Natural killer cell (primary cell): ENCODE data around the gene SNRPD3. TPM values are rescaled to one million over a fixed set of nuclear protein-coding genes. Genes with fewer than 3 reads are reported as not detected.
A peak's percentile ranks its signal among the peaks of the same experiment; 100 is the strongest.

Experiments
- ATAC-seq, 3 donors: fragments of 150-1000 bp in 2 of 3; fragments of 200-7000 bp in 1 of 3; cut with Tn5 transposase; 1 replicate in 1 of 3; 2 replicates in 2 of 3; pipeline ENCODE4 v1.10.0; 2021; ENCODE audit warnings: mild to moderate bottlenecking in 2 of 3, moderate library complexity in 2 of 3
- DNase-seq, 2 donors: peaks; one replicate each; pipeline versions ENCODE4 v3.0.0 to v3.0.0-alpha.2; 2013 to 2021; ENCODE audit warnings: mixed read lengths in 1 of 2
- H3K27ac ChIP-seq: one replicate; pipeline ENCODE4 v1.5.1; 2013; ENCODE audit warnings: mild to moderate bottlenecking, low read length
- H3K27me3 ChIP-seq: one replicate; pipeline ENCODE4 v1.6.1; 2013; ENCODE audit warnings: low read length; ENCODE audit not compliant: control insufficient read depth, insufficient read depth
- H3K36me3 ChIP-seq: one replicate; pipeline ENCODE4 v1.6.1; 2013; ENCODE audit warnings: low read length; ENCODE audit not compliant: control insufficient read depth, insufficient read depth
- H3K4me1 ChIP-seq: one replicate; pipeline ENCODE4 v1.6.1; 2013; ENCODE audit warnings: low read length; ENCODE audit not compliant: control insufficient read depth, insufficient read depth
- H3K4me3 ChIP-seq: one replicate; pipeline ENCODE4 v1.5.1; 2013; ENCODE audit warnings: low read length
- H3K9me3 ChIP-seq: one replicate; pipeline ENCODE4 v1.6.1; 2013; ENCODE audit warnings: low read length; ENCODE audit not compliant: control insufficient read depth, insufficient read depth
- H3K27ac Mint-ChIP-seq, 2 donors: one replicate each; pipeline ENCODE4 v1.8.0; 2022; ENCODE audit warnings: mild to moderate bottlenecking in 2 of 2, mixed read lengths in 2 of 2, moderate library complexity in 1 of 2
- H3K27me3 Mint-ChIP-seq, 2 donors: one replicate each; pipeline ENCODE4 v1.8.0; 2022; ENCODE audit warnings: low read depth in 2 of 2, mixed read lengths in 2 of 2
- H3K36me3 Mint-ChIP-seq: one replicate; pipeline ENCODE4 v1.8.0; 2022; ENCODE audit warnings: mixed read lengths
- H3K4me1 Mint-ChIP-seq, 2 donors: one replicate each; pipeline ENCODE4 v1.8.0; 2022; ENCODE audit warnings: mixed read lengths in 2 of 2
- H3K4me3 Mint-ChIP-seq: one replicate; pipeline ENCODE4 v1.8.0; 2022; ENCODE audit warnings: mild to moderate bottlenecking, moderate library complexity, mixed read lengths
- H3K9me3 Mint-ChIP-seq, 2 donors: one replicate each; pipeline ENCODE4 v1.8.0; 2022; ENCODE audit warnings: mixed read lengths in 2 of 2
- WGBS: methylation state at CpG from one replicate; pipeline ENCODE4 v1.1.7; 2013; ENCODE audit warnings: missing lambda C conversion rate; ENCODE audit not compliant: insufficient coverage; 5-methylcytosine and 5-hydroxymethylcytosine counted together
- intact Hi-C: fragments of 100-400 bp; cut with micrococcal nuclease; formaldehyde crosslinking; loops from one replicate; pipeline ENCODE4 v1.14.2; 2022
- total RNA-seq, 4 donors: library from RNA; stranded (reverse); fragments of 120-200 nt in 1 of 4; gene quantifications; one replicate each; pipeline versions ENCODE4 v1.2.3 to v1.2.4, GENCODE V29; 2013 to 2022
- TF ChIP-seq, protein P1 (sequence below): fragments of 200-600 bp; IDR thresholded peaks from one replicate; pipeline ENCODE4 v1.8.0; 2022; ENCODE audit warnings: antibody characterized with exemption

The SNRPD3 gene
- total RNA-seq, 3 donors from 2014 or later (not counting 1 experiment from before 2014, with no cell fraction given), result 40.9 to 44.6 (median 44.0) TPM

DNA sequence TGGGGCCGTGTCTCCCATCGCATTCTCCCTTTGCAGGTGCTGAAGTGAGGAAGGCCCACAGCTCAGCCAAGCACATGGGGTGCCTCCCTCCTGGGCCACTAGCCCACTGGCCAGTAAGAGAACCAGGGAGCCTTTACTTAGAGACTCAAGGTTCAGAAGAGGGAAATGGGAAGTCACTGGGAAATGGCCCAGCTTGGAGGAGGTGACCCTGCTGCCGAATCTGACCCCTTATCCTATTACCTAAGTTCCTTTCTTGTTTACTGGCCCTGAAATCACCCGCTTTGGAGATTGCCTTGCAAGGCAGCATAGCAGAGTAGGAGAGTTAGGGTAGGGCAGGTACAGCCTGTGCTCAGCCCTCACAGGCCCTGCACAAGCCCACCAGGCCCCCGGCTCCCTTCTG, 36.3 kb upstream of the SNRPD3 start:
- no peak overlapping the region for H3K4me3 ChIP-seq
- peaks cover 5 to 16% of the 10 kb centered on the region in 2 donors for H3K4me1 Mint-ChIP-seq
- no peak overlapping the region for H3K27ac ChIP-seq
- TF ChIP-seq, protein P1, sequence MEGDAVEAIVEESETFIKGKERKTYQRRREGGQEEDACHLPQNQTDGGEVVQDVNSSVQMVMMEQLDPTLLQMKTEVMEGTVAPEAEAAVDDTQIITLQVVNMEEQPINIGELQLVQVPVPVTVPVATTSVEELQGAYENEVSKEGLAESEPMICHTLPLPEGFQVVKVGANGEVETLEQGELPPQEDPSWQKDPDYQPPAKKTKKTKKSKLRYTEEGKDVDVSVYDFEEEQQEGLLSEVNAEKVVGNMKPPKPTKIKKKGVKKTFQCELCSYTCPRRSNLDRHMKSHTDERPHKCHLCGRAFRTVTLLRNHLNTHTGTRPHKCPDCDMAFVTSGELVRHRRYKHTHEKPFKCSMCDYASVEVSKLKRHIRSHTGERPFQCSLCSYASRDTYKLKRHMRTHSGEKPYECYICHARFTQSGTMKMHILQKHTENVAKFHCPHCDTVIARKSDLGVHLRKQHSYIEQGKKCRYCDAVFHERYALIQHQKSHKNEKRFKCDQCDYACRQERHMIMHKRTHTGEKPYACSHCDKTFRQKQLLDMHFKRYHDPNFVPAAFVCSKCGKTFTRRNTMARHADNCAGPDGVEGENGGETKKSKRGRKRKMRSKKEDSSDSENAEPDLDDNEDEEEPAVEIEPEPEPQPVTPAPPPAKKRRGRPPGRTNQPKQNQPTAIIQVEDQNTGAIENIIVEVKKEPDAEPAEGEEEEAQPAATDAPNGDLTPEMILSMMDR, result no peak
- ATAC-seq, result no peak
- H3K9me3 ChIP-seq, result no peaks in the 10 kb centered on the region
- no peak overlapping the region for H3K27ac Mint-ChIP-seq
- H3K4me3 Mint-ChIP-seq, result no peak overlapping the region
- peaks cover 10% of the 10 kb centered on the region for H3K4me1 ChIP-seq
- H3K27me3 ChIP-seq, result no peaks in the 10 kb centered on the region
- no peaks in the 10 kb centered on the region for H3K36me3 ChIP-seq
- no peaks in the 10 kb centered on the region for H3K9me3 Mint-ChIP-seq
- DNase-seq, result no peak
- H3K36me3 Mint-ChIP-seq, result no peaks in the 10 kb centered on the region
- WGBS, result 91% methylated on average over 4 of the region's 5 CpGs
- H3K27me3 Mint-ChIP-seq, result no peaks in the 10 kb centered on the region
- intact Hi-C loops, result no loop called here

DNA sequence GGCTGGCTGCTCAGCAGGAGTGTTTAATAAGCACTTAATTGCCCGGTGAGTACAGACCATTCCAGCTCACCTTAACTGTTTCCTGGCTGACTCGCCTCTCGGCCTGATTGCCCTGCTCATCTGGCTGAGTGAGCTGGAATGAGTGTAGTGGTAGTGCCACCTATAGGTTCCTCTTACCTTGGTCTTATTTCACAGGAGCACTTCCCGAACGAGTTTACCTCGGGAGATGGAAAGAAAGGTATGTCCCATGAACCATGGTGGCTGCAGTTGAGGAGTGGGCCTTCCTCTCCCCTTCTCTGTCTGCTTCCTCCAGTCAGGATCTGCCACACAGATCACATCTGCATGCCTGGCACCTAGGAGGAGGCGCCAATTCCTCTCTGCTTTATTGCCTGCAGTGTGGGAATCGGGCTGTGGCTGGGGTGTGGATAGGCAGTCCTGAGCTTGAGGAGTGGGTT, 34.0 kb upstream of the SNRPD3 start:
- ATAC-seq (peak in 1 of 3 donors; percentile 34), DNase-seq (peak in 1 of 2 donors; percentile 58)
- H3K4me1 Mint-ChIP-seq, result peaks cover 11 to 12% of the 10 kb centered on the region in 2 donors
- WGBS, result 33% methylated on average over 8 of the region's 8 CpGs
- H3K4me3 ChIP-seq, result no peak overlapping the region
- no peak overlapping the region for H3K4me3 Mint-ChIP-seq
- intact Hi-C loops, result loop anchor here (10.0 kb wide), 2 partner anchors 337 to 567 kb away; partner anchors contain the start of gene SUSD2
- H3K36me3 ChIP-seq, result no peaks in the 10 kb centered on the region
- H3K36me3 Mint-ChIP-seq, result no peaks in the 10 kb centered on the region
- TF ChIP-seq, protein P1, result no peak
- no peaks in the 10 kb centered on the region for H3K27me3 Mint-ChIP-seq
- H3K9me3 ChIP-seq, result no peaks in the 10 kb centered on the region
- peaks cover 9% of the 10 kb centered on the region for H3K4me1 ChIP-seq
- no peaks in the 10 kb centered on the region for H3K9me3 Mint-ChIP-seq
- H3K27ac ChIP-seq, result no peak overlapping the region
- H3K27ac Mint-ChIP-seq, result peak overlapping the region in 1 of 2 donors; percentile 27
- no peaks in the 10 kb centered on the region for H3K27me3 ChIP-seq

DNA sequence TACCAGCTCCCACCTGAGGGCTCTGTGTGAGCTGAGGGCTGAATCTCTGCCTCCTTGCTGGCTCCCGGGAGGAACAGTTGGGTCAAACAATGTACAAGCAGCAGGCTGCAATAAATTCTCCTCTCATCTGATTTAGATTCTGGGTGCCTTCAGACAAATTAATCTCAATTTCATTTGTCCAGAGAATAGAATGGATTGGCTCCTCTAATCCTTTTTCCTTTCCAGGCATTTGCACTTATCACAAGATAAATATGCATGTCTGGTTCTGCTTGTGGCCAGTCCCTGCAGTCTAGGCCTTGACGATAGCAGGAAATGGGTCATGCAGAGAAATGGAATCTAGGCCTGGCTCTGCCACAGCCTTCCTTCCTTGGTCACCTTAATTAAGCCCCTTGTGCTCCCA, 31.9 kb upstream of the SNRPD3 start:
- no peak for DNase-seq
- no peak overlapping the region for H3K27ac ChIP-seq
- H3K36me3 Mint-ChIP-seq, result no peaks in the 10 kb centered on the region
- ATAC-seq, result no peak
- H3K36me3 ChIP-seq, result no peaks in the 10 kb centered on the region
- H3K4me3 Mint-ChIP-seq, result no peak overlapping the region
- intact Hi-C loops, result loop anchor here (10.0 kb wide), 2 partner anchors 339 to 569 kb away; partner anchors contain the start of gene SUSD2
- TF ChIP-seq, protein P1, result no peak
- H3K9me3 Mint-ChIP-seq, result no peaks in the 10 kb centered on the region
- 80% methylated on average over 2 of the region's 2 CpGs for WGBS
- H3K4me1 Mint-ChIP-seq, result peaks cover 11 to 12% of the 10 kb centered on the region in 2 donors
- no peaks in the 10 kb centered on the region for H3K27me3 Mint-ChIP-seq
- H3K9me3 ChIP-seq, result no peaks in the 10 kb centered on the region
- no peak overlapping the region for H3K27ac Mint-ChIP-seq
- H3K4me3 ChIP-seq, result no peak overlapping the region
- peaks cover 9% of the 10 kb centered on the region for H3K4me1 ChIP-seq
- no peaks in the 10 kb centered on the region for H3K27me3 ChIP-seq
